Measurements from ENCODE around the gene SGPP1. TPM values are rescaled to one million over a fixed set of nuclear protein-coding genes. Genes with fewer than 3 reads are reported as not detected.

The SGPP1 gene
- total and polyA plus RNA-seq, 7 experiments from 2014 or later = 11.5 to 17.7 (median 15.5) TPM

GRCh38 chr14:63764620-63765139 lies 36.8 kb upstream of the SGPP1 start:
- no peak overlapping the region for H3K27ac ChIP-seq (ENCODE audit: low read depth, low read length)

GRCh38 chr14:63764103-63764502 lies 36.2 kb upstream of the SGPP1 start:
- Histone ChIP-seq H3K27ac (ENCODE audit: low read depth, low read length) (no peak overlapping the region), H3K4me1 (ENCODE audit: control insufficient read depth in 2 of 2, insufficient read depth in 2 of 2, low read length in 2 of 2) (peaks cover 4 to 8% of the 10 kb centered on the region in 2 donors), H3K4me3 (ENCODE audit: low read length) (no peak overlapping the region), H3K36me3 (ENCODE audit: control insufficient read depth in 2 of 3, insufficient read depth in 3 of 3, low read length in 3 of 3) (no peaks in the 10 kb centered on the region), H3K9me3 (ENCODE audit: control insufficient read depth in 2 of 3, low read length in 3 of 3) (no peaks in the 10 kb centered on the region), H3K27me3 (ENCODE audit: control insufficient read depth in 2 of 2, insufficient read depth in 2 of 2, low read length in 2 of 2) (no peaks in the 10 kb centered on the region)
- CTCF ChIA-PET = interaction anchor here (0.6 kb wide), 1 partner anchor 544 kb away, joined by 7 read pairs; no protein-coding TSS in a partner anchor
- no peak for ATAC-seq
- Mint-ChIP-seq H3K4me1 (peaks cover 11 to 26% (median 15%) of the 10 kb centered on the region in 7 donors), H3K27me3 (peaks cover 0 to 4% (median 0%) of the 10 kb centered on the region in 5 donors), H3K4me3 (no peak overlapping the region), H3K27ac (peak overlapping the region in 1 of 9 donors; percentile 39), H3K36me3 (peaks cover 0 to 2% (median 0%) of the 10 kb centered on the region in 5 donors), H3K9me3 (no peaks in the 10 kb centered on the region)
- no peak for DNase-seq
- intact Hi-C loops (cut with micrococcal nuclease) = loop anchor here in 1 of 2 donors (10.0 kb wide), 1 partner anchor 289 kb away; no protein-coding TSS in a partner anchor
- POLR2A ChIA-PET = interaction anchor here (0.7 to 1.0 kb wide), 2 partner anchors 114 to 128 kb away, joined by 3 read pairs; no protein-coding TSS in a partner anchor

More at GRCh38 chr14:63764620-63765139, 36.8 kb upstream of the SGPP1 start:
- no peaks in the 10 kb centered on the region for H3K9me3 Mint-ChIP-seq
- H3K4me3 Mint-ChIP-seq = no peak overlapping the region
- no peak for ATAC-seq
- H3K4me1 Mint-ChIP-seq = peaks cover 7 to 23% (median 10%) of the 10 kb centered on the region in 7 donors
- intact Hi-C loops (cut with micrococcal nuclease) = loop anchor here in 1 of 2 donors (10.0 kb wide), 1 partner anchor 290 kb away; no protein-coding TSS in a partner anchor
- H3K4me1 ChIP-seq (ENCODE audit: control insufficient read depth in 2 of 2, insufficient read depth in 2 of 2, low read length in 2 of 2) = peaks cover 2 to 7% of the 10 kb centered on the region in 2 donors
- no peak overlapping the region for H3K27ac Mint-ChIP-seq
- no peaks in the 10 kb centered on the region for H3K27me3 ChIP-seq (ENCODE audit: control insufficient read depth in 2 of 2, insufficient read depth in 2 of 2, low read length in 2 of 2)
- no peaks in the 10 kb centered on the region for H3K9me3 ChIP-seq (ENCODE audit: control insufficient read depth in 2 of 3, low read length in 3 of 3)
- H3K4me3 ChIP-seq (ENCODE audit: low read length) = no peak overlapping the region
- peaks cover 0 to 4% (median 0%) of the 10 kb centered on the region in 5 donors for H3K27me3 Mint-ChIP-seq
- no peaks in the 10 kb centered on the region for H3K36me3 ChIP-seq (ENCODE audit: control insufficient read depth in 2 of 3, insufficient read depth in 3 of 3, low read length in 3 of 3)
- no peaks in the 10 kb centered on the region for H3K36me3 Mint-ChIP-seq
- no peak for DNase-seq
- CTCF ChIA-PET = interaction anchor here (0.6 kb wide), 1 partner anchor 9 kb away, joined by 3 read pairs; no protein-coding TSS in a partner anchor
- POLR2A ChIA-PET = interaction anchor here (0.7 to 1.0 kb wide), 2 partner anchors 114 to 129 kb away, joined by 3 read pairs; no protein-coding TSS in a partner anchor

- Mint-ChIP-seq H3K27me3 (peaks cover 0 to 1% (median 0%) of the 10 kb centered on the region in 5 donors), H3K36me3 (peaks cover 0 to 2% (median 0%) of the 10 kb centered on the region in 5 donors), H3K27ac (peak overlapping the region in 8 of 9 donors; percentile 12 to 90 (median 49)), H3K4me3 (peak overlapping the region in 3 of 10 donors; percentile 14 to 27 (median 17)), H3K9me3 (no peaks in the 10 kb centered on the region), H3K4me1 (peaks cover 11 to 19% (median 17%) of the 10 kb centered on the region in 7 donors)
- Histone ChIP-seq H3K4me1 (ENCODE audit: control insufficient read depth in 2 of 2, insufficient read depth in 2 of 2, low read length in 2 of 2) (peaks cover 4 to 8% of the 10 kb centered on the region in 2 donors), H3K27me3 (ENCODE audit: control insufficient read depth in 2 of 2, insufficient read depth in 2 of 2, low read length in 2 of 2) (no peaks in the 10 kb centered on the region), H3K4me3 (ENCODE audit: low read length) (no peak overlapping the region), H3K36me3 (ENCODE audit: control insufficient read depth in 2 of 3, insufficient read depth in 3 of 3, low read length in 3 of 3) (no peaks in the 10 kb centered on the region), H3K27ac (ENCODE audit: low read depth, low read length) (no peak overlapping the region), H3K9me3 (ENCODE audit: control insufficient read depth in 2 of 3, low read length in 3 of 3) (no peaks in the 10 kb centered on the region)
- intact Hi-C loops (cut with micrococcal nuclease) = loop anchor here in 1 of 2 donors (10.0 kb wide), 1 partner anchor 287 kb away; no protein-coding TSS in a partner anchor
- ChIA-PET CTCF (interaction anchor here (0.7 kb wide), 1 partner anchor 218 kb away, joined by 4 read pairs; no protein-coding TSS in a partner anchor), POLR2A (interaction anchor here (0.7 kb wide), 1 partner anchor 119 kb away, joined by 3 read pairs; no protein-coding TSS in a partner anchor)
- no peak for ATAC-seq
- no peak for DNase-seq
Measured at GRCh38 chr14:63761351-63762117, 33.7 kb upstream of the SGPP1 start.

GRCh38 chr14:63760014-63760413 lies 32.1 kb upstream of the SGPP1 start:
- Histone ChIP-seq H3K9me3 (ENCODE audit: control insufficient read depth in 2 of 3, low read length in 3 of 3) (no peaks in the 10 kb centered on the region), H3K36me3 (ENCODE audit: control insufficient read depth in 2 of 3, insufficient read depth in 3 of 3, low read length in 3 of 3) (no peaks in the 10 kb centered on the region), H3K27me3 (ENCODE audit: control insufficient read depth in 2 of 2, insufficient read depth in 2 of 2, low read length in 2 of 2) (no peaks in the 10 kb centered on the region), H3K4me3 (ENCODE audit: low read length) (peak overlapping the region; percentile 2), H3K4me1 (ENCODE audit: control insufficient read depth in 2 of 2, insufficient read depth in 2 of 2, low read length in 2 of 2) (peaks cover 4 to 8% of the 10 kb centered on the region in 2 donors), H3K27ac (ENCODE audit: low read depth, low read length) (peak overlapping the region; percentile 75)
- Mint-ChIP-seq H3K4me3 (peak overlapping the region in 8 of 10 donors; percentile 24 to 89 (median 78)), H3K27ac (peak overlapping the region; percentile 84 to 98 (median 93)), H3K4me1 (peaks cover 11 to 19% (median 17%) of the 10 kb centered on the region in 7 donors), H3K27me3 (no peaks in the 10 kb centered on the region), H3K36me3 (peaks cover 0 to 2% (median 0%) of the 10 kb centered on the region in 5 donors), H3K9me3 (no peaks in the 10 kb centered on the region)
- ChIA-PET POLR2A (interaction anchor here (1.2 to 1.9 kb wide), 3 partner anchors 33 to 119 kb away, joined by 4 to 6 read pairs (median 4); partner anchors contain the start of genes SGPP1 and WDR89), CTCF (interaction anchor here (0.7 kb wide), 1 partner anchor 116 kb away, joined by 4 read pairs; no protein-coding TSS in a partner anchor)
- intact Hi-C loops (cut with micrococcal nuclease) = loop anchor here in 1 of 2 donors (10.0 kb wide), 1 partner anchor 285 kb away; no protein-coding TSS in a partner anchor
- ATAC-seq (peak; percentile 45), DNase-seq (no peak)

GRCh38 chr14:63759456-63759855 lies 31.6 kb upstream of the SGPP1 start:
- intact Hi-C loops (cut with micrococcal nuclease) = loop anchor here (1.0 kb wide), 3 partner anchors 11 to 31 kb away; partner anchors contain the start of gene SGPP1 (in 1 of the 2)
- peak overlapping the region; percentile 2 for H3K4me3 ChIP-seq (ENCODE audit: low read length)

GRCh38 chr14:63757211-63757610 lies 29.3 kb upstream of the SGPP1 start:
- Mint-ChIP-seq H3K27ac (peak overlapping the region in 3 of 9 donors; percentile 21 to 55 (median 42)), H3K36me3 (peaks cover 0 to 2% (median 0%) of the 10 kb centered on the region in 5 donors), H3K4me3 (peak overlapping the region in 1 of 10 donors; percentile 29), H3K27me3 (no peaks in the 10 kb centered on the region), H3K4me1 (peaks cover 11 to 22% (median 17%) of the 10 kb centered on the region in 7 donors), H3K9me3 (no peaks in the 10 kb centered on the region)
- ChIA-PET POLR2A (interaction anchor here (0.7 to 1.2 kb wide), 4 partner anchors 10 to 115 kb away, joined by 3 read pairs; no protein-coding TSS in a partner anchor), CTCF (interaction anchor here (1.0 to 1.6 kb wide), 2 partner anchors 12 to 117 kb away, joined by 3 to 7 read pairs; no protein-coding TSS in a partner anchor)
- no peak overlapping the region for H3K4me3 ChIP-seq (ENCODE audit: low read length)
- DNase-seq (no peak), ATAC-seq (no peak)
- no peaks in the 10 kb centered on the region for H3K9me3 ChIP-seq (ENCODE audit: control insufficient read depth in 2 of 3, low read length in 3 of 3)
- H3K27me3 ChIP-seq (ENCODE audit: control insufficient read depth in 2 of 2, insufficient read depth in 2 of 2, low read length in 2 of 2) = no peaks in the 10 kb centered on the region
- no peak overlapping the region for H3K27ac ChIP-seq (ENCODE audit: low read depth, low read length)
- intact Hi-C loops (cut with micrococcal nuclease) = no loop called here
- H3K4me1 ChIP-seq (ENCODE audit: control insufficient read depth in 2 of 2, insufficient read depth in 2 of 2, low read length in 2 of 2) = peaks cover 4 to 8% of the 10 kb centered on the region in 2 donors
- H3K36me3 ChIP-seq (ENCODE audit: control insufficient read depth in 2 of 3, insufficient read depth in 3 of 3, low read length in 3 of 3) = no peaks in the 10 kb centered on the region

More at GRCh38 chr14:63759456-63759855, 31.6 kb upstream of the SGPP1 start:
- no peaks in the 10 kb centered on the region for H3K27me3 Mint-ChIP-seq
- Histone ChIP-seq H3K27ac (ENCODE audit: low read depth, low read length) (peak overlapping the region; percentile 75), H3K4me1 (ENCODE audit: control insufficient read depth in 2 of 2, insufficient read depth in 2 of 2, low read length in 2 of 2) (peaks cover 4 to 8% of the 10 kb centered on the region in 2 donors), H3K27me3 (ENCODE audit: control insufficient read depth in 2 of 2, insufficient read depth in 2 of 2, low read length in 2 of 2) (no peaks in the 10 kb centered on the region), H3K36me3 (ENCODE audit: control insufficient read depth in 2 of 3, insufficient read depth in 3 of 3, low read length in 3 of 3) (no peaks in the 10 kb centered on the region), H3K9me3 (ENCODE audit: control insufficient read depth in 2 of 3, low read length in 3 of 3) (no peaks in the 10 kb centered on the region)
- DNase-seq (peak in 7 of 9 donors; percentile 24 to 61 (median 50)), ATAC-seq (peak; percentile 89)
- peak overlapping the region; percentile 84 to 98 (median 93) for H3K27ac Mint-ChIP-seq
- H3K4me1 Mint-ChIP-seq = peaks cover 11 to 19% (median 17%) of the 10 kb centered on the region in 7 donors
- CTCF ChIA-PET = interaction anchor here (0.7 kb wide), 1 partner anchor 115 kb away, joined by 4 read pairs; no protein-coding TSS in a partner anchor
- no peaks in the 10 kb centered on the region for H3K9me3 Mint-ChIP-seq
- H3K4me3 Mint-ChIP-seq = peak overlapping the region; percentile 57 to 89 (median 82)
- POLR2A ChIA-PET = interaction anchor here (0.7 to 1.9 kb wide), 5 partner anchors 9 to 118 kb away, joined by 3 to 6 read pairs (median 4); partner anchors contain the start of genes SGPP1 and WDR89
- peaks cover 0 to 2% (median 0%) of the 10 kb centered on the region in 5 donors for H3K36me3 Mint-ChIP-seq

Data from naive thymus-derived CD4-positive, alpha-beta T cell (primary cell).